K562 (cell line): ENCODE measurements around the gene DUSP10. TPM values are rescaled to one million over a fixed set of nuclear protein-coding genes. Genes with fewer than 3 reads are reported as not detected.

Experiments
- BHLHE40 ChIP-seq: IDR thresholded peaks from 2 replicates; pipeline ENCODE4 v1.6.1; 2011; ENCODE audit warnings: low read length, improper control_type of control experiment
- BRD9 ChIP-seq: fragments of 450-650 bp; IDR thresholded peaks from 2 replicates; pipeline ENCODE4 v1.6.1; 2018; ENCODE audit warnings: low read depth; ENCODE audit not compliant: partially characterized antibody
- CBFB ChIP-seq: sonication (generic); formaldehyde crosslinking; IDR thresholded peaks from 2 replicates; pipeline ENCODE4 v1.4.0; 2020; ENCODE audit warnings: mild to moderate bottlenecking, missing genetic modification reagents
- CREB3 ChIP-seq: fragments of 450-650 bp; conservative IDR thresholded peaks from 2 replicates; pipeline ENCODE4 v1.6.1; 2016; ENCODE audit warnings: missing genetic modification characterization, low read depth, mild to moderate bottlenecking, missing compliant biosample characterization, moderate library complexity
- EZH2 ChIP-seq: IDR thresholded peaks from 2 replicates; pipeline ENCODE4 v1.6.1; 2012; ENCODE audit warnings: low read depth, mild to moderate bottlenecking, inconsistent platforms, low read length, borderline replicate concordance
- HDAC1 ChIP-seq, 2 experiments: fragments of 450-650 bp; IDR thresholded peaks; 2 replicates each; pipeline ENCODE4 v1.6.1; 2016 to 2017; ENCODE audit warnings: inconsistent platforms in 1 of 2, mild to moderate bottlenecking in 1 of 2, moderate library complexity in 1 of 2
- HEY1 ChIP-seq: fragments of 250-450 bp; sonication (Bioruptor Pico); IDR thresholded peaks from 2 replicates; pipeline ENCODE4 v1.5.0; 2020; ENCODE audit warnings: mild to moderate bottlenecking, moderate library complexity, borderline replicate concordance
- KDM2B ChIP-seq: fragments of 250-450 bp; sonication (Bioruptor Pico); IDR thresholded peaks from 2 replicates; pipeline ENCODE4 v1.8.0; 2021; ENCODE audit warnings: mild to moderate bottlenecking, moderate library complexity
- LEF1 ChIP-seq: fragments of 450-650 bp; IDR thresholded peaks from 2 replicates; pipeline ENCODE4 v1.6.1; 2016; ENCODE audit warnings: mild to moderate bottlenecking
- PHF8 ChIP-seq: fragments of 200-600 bp; sonication (generic); IDR thresholded peaks from 2 replicates; pipeline ENCODE4 v1.6.1; 2012; ENCODE audit warnings: mixed run types, mild to moderate bottlenecking, inconsistent platforms, low read length, moderate library complexity, borderline replicate concordance
- SAP30 ChIP-seq: fragments of 200-600 bp; sonication (generic); IDR thresholded peaks from 2 replicates; pipeline ENCODE4 v1.6.1; 2012; ENCODE audit warnings: borderline replicate concordance, low read depth, mild to moderate bottlenecking, moderate library complexity, low read length, control low read depth, inconsistent platforms; ENCODE audit not compliant: insufficient read depth, poor library complexity, severe bottlenecking
- SIRT6 ChIP-seq: IDR thresholded peaks from one replicate; pipeline ENCODE4 v1.6.1; 2012; ENCODE audit warnings: low read depth, mild to moderate bottlenecking, control low read depth, inconsistent platforms, low read length, moderate library complexity
- SMAD1 ChIP-seq: fragments of 150-350 bp; IDR thresholded peaks from 2 replicates; pipeline ENCODE4 v1.6.1; 2014; ENCODE audit warnings: low read length, low read depth; ENCODE audit not compliant: partially characterized antibody
- SP2 ChIP-seq: IDR thresholded peaks from 2 replicates; pipeline ENCODE4 v1.6.1; 2011; ENCODE audit warnings: mild to moderate bottlenecking, low read depth, low read length, moderate library complexity; ENCODE audit not compliant: poor library complexity, severe bottlenecking; ENCODE audit errors: extremely low read depth
- TBL1XR1 ChIP-seq, 2 experiments: IDR thresholded peaks; 2 replicates each; pipeline ENCODE4 v1.6.1; 2012; ENCODE audit warnings: improper control_type of control experiment in 2 of 2, low read length in 2 of 2, mild to moderate bottlenecking in 1 of 2
- TSC22D4 ChIP-seq: fragments of 450-650 bp; IDR thresholded peaks from 2 replicates; pipeline ENCODE4 v1.6.1; 2016; ENCODE audit warnings: missing genetic modification characterization, missing biosample characterization, control low read depth
- ZBTB1 ChIP-seq: sonication (generic); formaldehyde crosslinking; IDR thresholded peaks from 2 replicates; pipeline ENCODE4 v1.8.1; 2023; ENCODE audit warnings: missing genetic modification reagents, low read depth, mild to moderate bottlenecking, borderline replicate concordance
- ZNF140 ChIP-seq: fragments of 250-450 bp; sonication (Bioruptor Pico); IDR thresholded peaks from 2 replicates; pipeline ENCODE4 v1.8.0; 2021; ENCODE audit warnings: moderate library complexity, mild to moderate bottlenecking, inconsistent platforms
- ZNF354B ChIP-seq: fragments of 250-450 bp; sonication (Bioruptor Pico); IDR thresholded peaks from 2 replicates; pipeline ENCODE4 v1.4.0; 2020
- polyA plus RNA-seq, 8 experiments: library from polyadenylated mRNA; depleted of rRNA in 4 of 8; stranded (reverse) in 5 of 8; unstranded in 3 of 8; fragments of >200 nt; fragmentation: Nextera tagmentation in 2 of 8; fragmentation: Illumina TruSeq in 1 of 8; extraction: Ambion mirVana in 2 of 8; extraction: Trizol in 1 of 8; gene quantifications; 2 replicates each; pipeline versions ENCODE4 v1.2.1 to v1.2.3, GENCODE V29; 2011 to 2014; ENCODE audit warnings: inconsistent platforms in 1 of 8, missing spikeins in 1 of 8
- total RNA-seq, 7 experiments: library from RNA; depleted of rRNA in 6 of 7; stranded (reverse); fragments of >200 nt in 6 of 7; fragmentation: Illumina TruSeq in 2 of 7; extraction: Trizol in 2 of 7; gene quantifications; 2 replicates each; pipeline versions ENCODE4 v1.2.1 to v1.2.3, GENCODE V29; 2011 to 2021; ENCODE audit warnings: low replicate concordance in 1 of 7
- TF ChIP-seq, protein P1 (sequence below): sonication (generic); formaldehyde crosslinking; IDR thresholded peaks from 2 replicates; pipeline ENCODE4 v1.8.0; 2022; ENCODE audit warnings: mild to moderate bottlenecking, missing genetic modification reagents
- TF ChIP-seq, protein P2 (sequence below): fragments of 450-650 bp; IDR thresholded peaks from 2 replicates; pipeline ENCODE4 v1.6.1; 2016; ENCODE audit warnings: low read depth, mild to moderate bottlenecking, moderate library complexity

The DUSP10 gene
- total and polyA plus RNA-seq, 9 of the 15 experiments (the other 6 are each of a cell fraction or from before 2014, with no cell fraction given) = 1.7 to 8.3 (median 6.1) TPM

GRCh38 chr1:221742555-221743415 lies 896 bp upstream of the DUSP10 start (continued):
- peak; percentile 78 for TF ChIP-seq BRD9
- no peak; the same call in 1 of the 2 replicates for TF ChIP-seq BHLHE40
- no peak for TF ChIP-seq SMAD1
- 0 out of 4 replicates have a peak, but pooled peaks of 1 of the 2 experiments have one; percentile 23 for TF ChIP-seq TBL1XR1 (IDR thresholded peaks at IDR 0.05; ENCODE audit: low read length in 2 of 2)
- peak; percentile 55; the same call in 1 of the 2 replicates for TF ChIP-seq PHF8
- no peak for TF ChIP-seq TSC22D4 (tag)
- TF ChIP-seq SAP30 = peak; percentile 26
- TF ChIP-seq HDAC1 (IDR thresholded peaks at IDR 0.05) = peak in 1 of 2 experiments; percentile 43; a peak in 2 of 4 replicates
- TF ChIP-seq ZBTB1 (CRISPR knock-in tag) = peak; percentile 80; the same call in 1 of the 2 replicates
- 0 out of 2 replicates have a peak, but pooled peaks have one; percentile 24 for TF ChIP-seq KDM2B (CRISPR knock-in tag)
- TF ChIP-seq, protein P1, sequence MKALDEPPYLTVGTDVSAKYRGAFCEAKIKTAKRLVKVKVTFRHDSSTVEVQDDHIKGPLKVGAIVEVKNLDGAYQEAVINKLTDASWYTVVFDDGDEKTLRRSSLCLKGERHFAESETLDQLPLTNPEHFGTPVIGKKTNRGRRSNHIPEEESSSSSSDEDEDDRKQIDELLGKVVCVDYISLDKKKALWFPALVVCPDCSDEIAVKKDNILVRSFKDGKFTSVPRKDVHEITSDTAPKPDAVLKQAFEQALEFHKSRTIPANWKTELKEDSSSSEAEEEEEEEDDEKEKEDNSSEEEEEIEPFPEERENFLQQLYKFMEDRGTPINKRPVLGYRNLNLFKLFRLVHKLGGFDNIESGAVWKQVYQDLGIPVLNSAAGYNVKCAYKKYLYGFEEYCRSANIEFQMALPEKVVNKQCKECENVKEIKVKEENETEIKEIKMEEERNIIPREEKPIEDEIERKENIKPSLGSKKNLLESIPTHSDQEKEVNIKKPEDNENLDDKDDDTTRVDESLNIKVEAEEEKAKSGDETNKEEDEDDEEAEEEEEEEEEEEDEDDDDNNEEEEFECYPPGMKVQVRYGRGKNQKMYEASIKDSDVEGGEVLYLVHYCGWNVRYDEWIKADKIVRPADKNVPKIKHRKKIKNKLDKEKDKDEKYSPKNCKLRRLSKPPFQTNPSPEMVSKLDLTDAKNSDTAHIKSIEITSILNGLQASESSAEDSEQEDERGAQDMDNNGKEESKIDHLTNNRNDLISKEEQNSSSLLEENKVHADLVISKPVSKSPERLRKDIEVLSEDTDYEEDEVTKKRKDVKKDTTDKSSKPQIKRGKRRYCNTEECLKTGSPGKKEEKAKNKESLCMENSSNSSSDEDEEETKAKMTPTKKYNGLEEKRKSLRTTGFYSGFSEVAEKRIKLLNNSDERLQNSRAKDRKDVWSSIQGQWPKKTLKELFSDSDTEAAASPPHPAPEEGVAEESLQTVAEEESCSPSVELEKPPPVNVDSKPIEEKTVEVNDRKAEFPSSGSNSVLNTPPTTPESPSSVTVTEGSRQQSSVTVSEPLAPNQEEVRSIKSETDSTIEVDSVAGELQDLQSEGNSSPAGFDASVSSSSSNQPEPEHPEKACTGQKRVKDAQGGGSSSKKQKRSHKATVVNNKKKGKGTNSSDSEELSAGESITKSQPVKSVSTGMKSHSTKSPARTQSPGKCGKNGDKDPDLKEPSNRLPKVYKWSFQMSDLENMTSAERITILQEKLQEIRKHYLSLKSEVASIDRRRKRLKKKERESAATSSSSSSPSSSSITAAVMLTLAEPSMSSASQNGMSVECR (CRISPR knock-in tag) = peak; percentile 39; the same call in 1 of the 2 replicates
- TF ChIP-seq, protein P2, sequence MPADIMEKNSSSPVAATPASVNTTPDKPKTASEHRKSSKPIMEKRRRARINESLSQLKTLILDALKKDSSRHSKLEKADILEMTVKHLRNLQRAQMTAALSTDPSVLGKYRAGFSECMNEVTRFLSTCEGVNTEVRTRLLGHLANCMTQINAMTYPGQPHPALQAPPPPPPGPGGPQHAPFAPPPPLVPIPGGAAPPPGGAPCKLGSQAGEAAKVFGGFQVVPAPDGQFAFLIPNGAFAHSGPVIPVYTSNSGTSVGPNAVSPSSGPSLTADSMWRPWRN = no peak
- TF ChIP-seq CBFB (CRISPR knock-in tag) = no peak
- no peak for TF ChIP-seq ZNF354B
- no peak for TF ChIP-seq HEY1
- no peak for TF ChIP-seq ZNF140 (CRISPR knock-in tag)
- TF ChIP-seq SP2 = no peak
- TF ChIP-seq LEF1 = no peak
- no peak for TF ChIP-seq SIRT6
- no peak for TF ChIP-seq EZH2
- TF ChIP-seq CREB3 (tag) = no peak
